OCI-LY1 (cell line): ENCODE data around the gene MPZL1.

Experiments
- H2AFZ ChIP-seq: fragments of 200-600 bp; sonication (generic), shearing (Covaris generic); 2 replicates; pipeline ENCODE4 v1.6.0; 2014; ENCODE audit warnings: antibody characterized with exemption, mild to moderate bottlenecking, low read length
- H3F3A ChIP-seq: fragments of 200-600 bp; sonication (generic), shearing (Covaris generic); 2 replicates; pipeline ENCODE4 v1.6.0; 2014; ENCODE audit warnings: mild to moderate bottlenecking, antibody characterized with exemption, low read length, moderate library complexity; ENCODE audit not compliant: insufficient read depth
- H3K27ac ChIP-seq: fragments of 200-600 bp; sonication (generic); 2 replicates; pipeline ENCODE4 v1.5.1; 2014; ENCODE audit warnings: low read length, mixed run types, mild to moderate bottlenecking, low read depth; ENCODE audit not compliant: poor library complexity, severe bottlenecking
- H3K27me3 ChIP-seq: fragments of 200-600 bp; sonication (generic); 2 replicates; pipeline ENCODE4 v1.6.0; 2014; ENCODE audit warnings: antibody characterized with exemption, mild to moderate bottlenecking, low read length, moderate library complexity; ENCODE audit not compliant: insufficient read depth
- H3K36me3 ChIP-seq: fragments of 200-600 bp; sonication (generic); 2 replicates; pipeline ENCODE4 v1.6.1; 2014; ENCODE audit warnings: mild to moderate bottlenecking, antibody characterized with exemption, low read length, moderate library complexity, mixed read lengths; ENCODE audit not compliant: insufficient read depth
- H3K4me1 ChIP-seq: fragments of 200-600 bp; sonication (generic); 2 replicates; pipeline ENCODE4 v1.5.1; 2014; ENCODE audit warnings: mild to moderate bottlenecking, low read length, moderate library complexity; ENCODE audit not compliant: insufficient read depth, severe bottlenecking
- H3K4me2 ChIP-seq: fragments of 200-600 bp; sonication (generic), shearing (Covaris generic); 2 replicates; pipeline ENCODE4 v1.6.1; 2014; ENCODE audit warnings: low read length
- H3K4me3 ChIP-seq: fragments of 200-600 bp; sonication (generic); 2 replicates; pipeline ENCODE4 v1.5.1; 2014; ENCODE audit warnings: low read length, low read depth, mild to moderate bottlenecking, mixed read lengths; ENCODE audit not compliant: poor library complexity, severe bottlenecking
- H3K79me2 ChIP-seq: fragments of 200-600 bp; shearing (Covaris generic); 2 replicates; pipeline ENCODE4 v1.6.1; 2016; ENCODE audit warnings: mixed run types, low read length, mixed read lengths; ENCODE audit not compliant: insufficient read depth
- H3K9ac ChIP-seq: fragments of 200-600 bp; sonication (generic), shearing (Covaris generic); 2 replicates; pipeline ENCODE4 v1.6.1; 2014; ENCODE audit warnings: mild to moderate bottlenecking, low read length, mixed read lengths
- H3K9me2 ChIP-seq: fragments of 200-600 bp; sonication (generic), shearing (Covaris generic); 2 replicates; pipeline ENCODE4 v1.6.1; 2014; ENCODE audit warnings: low read depth, mild to moderate bottlenecking, low read length, mixed read lengths
- H3K9me3 ChIP-seq: fragments of 200-600 bp; shearing (Covaris generic); 2 replicates; pipeline ENCODE4 v1.6.1; 2014; ENCODE audit warnings: low read length, mixed read lengths
- H4K20me1 ChIP-seq: fragments of 200-600 bp; sonication (generic), shearing (Covaris generic); 2 replicates; pipeline ENCODE4 v1.6.0; 2016; ENCODE audit warnings: mild to moderate bottlenecking, low read length; ENCODE audit not compliant: insufficient read depth
- CTCF ChIP-seq: fragments of 200-600 bp; sonication (generic), shearing (Covaris generic); IDR thresholded peaks from 2 replicates; pipeline ENCODE4 v1.5.1; 2017; ENCODE audit warnings: mild to moderate bottlenecking, antibody characterized with exemption, low read length, moderate library complexity, mixed read lengths
- EZH2 ChIP-seq: fragments of 200-600 bp; sonication (generic), shearing (Covaris generic); IDR thresholded peaks from 2 replicates; pipeline ENCODE4 v1.8.0; 2017; ENCODE audit warnings: borderline replicate concordance, mixed run types, mild to moderate bottlenecking, antibody characterized with exemption, low read length, moderate library complexity, mixed read lengths

The MPZL1 gene

DNA sequence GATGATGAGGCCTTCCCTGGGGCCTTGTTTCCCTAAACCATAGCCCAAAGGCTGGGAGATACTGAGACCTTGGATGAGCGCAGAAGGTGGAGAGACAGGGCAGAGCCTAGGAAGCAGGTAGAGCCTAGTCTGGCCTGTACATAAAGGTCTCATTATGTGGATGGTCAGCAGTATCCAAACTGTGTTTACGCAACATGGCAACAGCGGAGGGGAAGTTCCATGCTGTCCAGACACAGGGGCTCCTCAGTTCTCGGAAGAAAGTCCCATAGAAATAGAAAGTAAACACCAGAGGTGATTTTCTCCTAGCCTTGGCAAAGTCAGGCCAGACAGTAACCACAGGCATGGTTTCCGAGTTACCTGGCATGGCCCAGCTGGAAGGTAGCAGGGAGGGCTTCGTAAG, 42.1 kb upstream of the MPZL1 start:
- Histone ChIP-seq H3K79me2 (no peaks in the 10 kb centered on the region), H3K9ac (no peak overlapping the region), H3K27ac (no peak overlapping the region), H3K4me1 (peaks cover 35% of the 10 kb centered on the region), H3K27me3 (no peaks in the 10 kb centered on the region), H3F3A (no peaks in the 10 kb centered on the region), H2AFZ (no peak overlapping the region), H3K36me3 (peaks cover 77% of the 10 kb centered on the region), H3K9me2 (no peaks in the 10 kb centered on the region), H4K20me1 (no peaks in the 10 kb centered on the region), H3K4me2 (no peak overlapping the region), H3K9me3 (no peaks in the 10 kb centered on the region), H3K4me3 (no peak overlapping the region)
- TF ChIP-seq EZH2 (no peak), CTCF (no peak)

DNA sequence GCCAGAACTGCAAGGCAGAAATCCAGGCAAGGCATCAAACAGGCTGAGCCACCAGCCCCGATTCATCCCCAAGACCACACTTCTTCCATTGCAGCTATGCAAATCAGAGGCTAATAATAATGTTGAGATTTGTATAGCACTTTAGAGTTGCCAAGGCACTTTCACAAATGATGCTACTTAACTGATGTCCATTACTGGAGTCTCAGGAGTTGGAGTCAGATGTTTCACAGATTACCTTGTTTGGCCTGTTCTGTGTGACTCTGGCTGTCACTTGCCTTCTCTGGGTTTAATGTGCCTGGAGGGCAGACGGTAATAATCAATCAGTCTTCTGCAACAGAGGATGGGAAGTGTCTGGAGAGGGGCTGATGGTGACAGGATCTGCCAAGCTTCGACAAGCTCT, 40.8 kb upstream of the MPZL1 start:
- Histone ChIP-seq H3K4me2 (no peak overlapping the region), H2AFZ (no peak overlapping the region), H4K20me1 (no peaks in the 10 kb centered on the region), H3K4me3 (no peak overlapping the region), H3K4me1 (peaks cover 29% of the 10 kb centered on the region), H3K36me3 (peaks cover 81% of the 10 kb centered on the region), H3K27me3 (no peaks in the 10 kb centered on the region), H3F3A (no peaks in the 10 kb centered on the region), H3K9me3 (no peaks in the 10 kb centered on the region), H3K9me2 (no peaks in the 10 kb centered on the region), H3K27ac (peak overlapping the region; percentile 59), H3K79me2 (no peaks in the 10 kb centered on the region), H3K9ac (no peak overlapping the region)
- TF ChIP-seq CTCF, result no peak

GRCh38 chr1:167681451-167682098, 40.2 kb upstream of the MPZL1 start:
- peak overlapping the region; percentile 59 for H3K27ac ChIP-seq
- no peaks in the 10 kb centered on the region for H3K27me3 ChIP-seq
- H2AFZ ChIP-seq, result no peak overlapping the region
- H3K9me3 ChIP-seq, result no peaks in the 10 kb centered on the region
- H3K79me2 ChIP-seq, result no peaks in the 10 kb centered on the region
- H3K4me3 ChIP-seq, result no peak overlapping the region
- no peak overlapping the region for H3K9ac ChIP-seq
- no peaks in the 10 kb centered on the region for H3K9me2 ChIP-seq
- no peaks in the 10 kb centered on the region for H4K20me1 ChIP-seq
- no peaks in the 10 kb centered on the region for H3F3A ChIP-seq
- no peak overlapping the region for H3K4me2 ChIP-seq
- TF ChIP-seq EZH2, result no peak
- no peak for TF ChIP-seq CTCF
- H3K36me3 ChIP-seq, result peaks cover 83% of the 10 kb centered on the region
- peaks cover 23% of the 10 kb centered on the region for H3K4me1 ChIP-seq
